ENCODE results near the gene SH3RF3.

Gene SH3RF3

DNA sequence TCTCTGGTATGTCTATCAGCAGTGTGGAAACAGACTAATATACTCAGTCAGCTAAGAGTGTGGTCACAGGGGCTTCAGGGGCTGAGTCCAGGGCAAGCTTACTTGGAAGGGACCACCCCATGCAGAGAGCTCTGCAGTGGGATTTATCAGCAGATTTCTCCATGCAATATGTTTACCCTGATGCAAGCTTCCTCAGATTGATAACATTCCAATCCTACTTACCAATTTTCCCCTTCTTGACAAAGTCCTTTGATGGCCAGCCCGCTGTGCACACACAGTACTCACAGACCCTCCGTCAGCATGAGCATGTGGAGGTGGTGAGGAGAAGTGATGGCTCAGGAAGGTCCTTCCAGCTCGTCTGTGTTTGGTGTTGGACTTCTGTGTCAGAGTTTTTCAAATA is 51.8 kb downstream of the SH3RF3 start (continued):
- TF ChIP-seq, protein P1, sequence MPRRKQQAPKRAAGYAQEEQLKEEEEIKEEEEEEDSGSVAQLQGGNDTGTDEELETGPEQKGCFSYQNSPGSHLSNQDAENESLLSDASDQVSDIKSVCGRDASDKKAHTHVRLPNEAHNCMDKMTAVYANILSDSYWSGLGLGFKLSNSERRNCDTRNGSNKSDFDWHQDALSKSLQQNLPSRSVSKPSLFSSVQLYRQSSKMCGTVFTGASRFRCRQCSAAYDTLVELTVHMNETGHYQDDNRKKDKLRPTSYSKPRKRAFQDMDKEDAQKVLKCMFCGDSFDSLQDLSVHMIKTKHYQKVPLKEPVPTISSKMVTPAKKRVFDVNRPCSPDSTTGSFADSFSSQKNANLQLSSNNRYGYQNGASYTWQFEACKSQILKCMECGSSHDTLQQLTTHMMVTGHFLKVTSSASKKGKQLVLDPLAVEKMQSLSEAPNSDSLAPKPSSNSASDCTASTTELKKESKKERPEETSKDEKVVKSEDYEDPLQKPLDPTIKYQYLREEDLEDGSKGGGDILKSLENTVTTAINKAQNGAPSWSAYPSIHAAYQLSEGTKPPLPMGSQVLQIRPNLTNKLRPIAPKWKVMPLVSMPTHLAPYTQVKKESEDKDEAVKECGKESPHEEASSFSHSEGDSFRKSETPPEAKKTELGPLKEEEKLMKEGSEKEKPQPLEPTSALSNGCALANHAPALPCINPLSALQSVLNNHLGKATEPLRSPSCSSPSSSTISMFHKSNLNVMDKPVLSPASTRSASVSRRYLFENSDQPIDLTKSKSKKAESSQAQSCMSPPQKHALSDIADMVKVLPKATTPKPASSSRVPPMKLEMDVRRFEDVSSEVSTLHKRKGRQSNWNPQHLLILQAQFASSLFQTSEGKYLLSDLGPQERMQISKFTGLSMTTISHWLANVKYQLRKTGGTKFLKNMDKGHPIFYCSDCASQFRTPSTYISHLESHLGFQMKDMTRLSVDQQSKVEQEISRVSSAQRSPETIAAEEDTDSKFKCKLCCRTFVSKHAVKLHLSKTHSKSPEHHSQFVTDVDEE (CRISPR knock-in tag; IDR thresholded peaks at IDR 0.05), result no peak

DNA sequence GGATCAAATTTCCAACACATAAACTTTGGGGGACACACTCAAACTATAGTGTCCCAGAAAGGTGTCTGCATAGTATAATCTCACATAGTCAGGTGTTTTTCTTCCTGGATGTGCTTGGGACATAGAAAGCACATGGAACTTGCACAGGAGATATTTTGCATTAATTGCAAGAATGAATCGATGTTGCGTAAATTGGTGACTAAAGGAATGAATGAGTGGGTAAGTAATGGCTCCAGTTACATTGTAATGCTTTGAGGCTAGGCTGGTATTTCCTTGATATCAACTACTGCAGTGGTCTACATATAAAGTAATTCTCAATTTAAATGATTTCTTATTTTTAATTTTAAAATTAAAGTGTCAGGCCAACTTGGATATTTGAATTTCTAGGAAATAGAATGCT is 53.4 kb downstream of the SH3RF3 start:
- TF ChIP-seq, protein P2, sequence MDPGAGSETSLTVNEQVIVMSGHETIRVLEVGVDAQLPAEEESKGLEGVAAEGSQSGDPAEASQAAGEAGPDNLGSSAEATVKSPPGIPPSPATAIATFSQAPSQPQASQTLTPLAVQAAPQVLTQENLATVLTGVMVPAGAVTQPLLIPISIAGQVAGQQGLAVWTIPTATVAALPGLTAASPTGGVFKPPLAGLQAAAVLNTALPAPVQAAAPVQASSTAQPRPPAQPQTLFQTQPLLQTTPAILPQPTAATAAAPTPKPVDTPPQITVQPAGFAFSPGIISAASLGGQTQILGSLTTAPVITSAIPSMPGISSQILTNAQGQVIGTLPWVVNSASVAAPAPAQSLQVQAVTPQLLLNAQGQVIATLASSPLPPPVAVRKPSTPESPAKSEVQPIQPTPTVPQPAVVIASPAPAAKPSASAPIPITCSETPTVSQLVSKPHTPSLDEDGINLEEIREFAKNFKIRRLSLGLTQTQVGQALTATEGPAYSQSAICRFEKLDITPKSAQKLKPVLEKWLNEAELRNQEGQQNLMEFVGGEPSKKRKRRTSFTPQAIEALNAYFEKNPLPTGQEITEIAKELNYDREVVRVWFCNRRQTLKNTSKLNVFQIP (CRISPR knock-in tag; IDR thresholded peaks at IDR 0.05; ENCODE audit: borderline replicate concordance, low read depth), result no peak
- TF ChIP-seq ESRRG (CRISPR knock-in tag; IDR thresholded peaks at IDR 0.05) (no peak), ZC3H10 (CRISPR knock-in tag; IDR thresholded peaks at IDR 0.05) (no peak), GLIS3 (CRISPR knock-in tag; IDR thresholded peaks at IDR 0.05) (no peak), ZFP3 (CRISPR knock-in tag; IDR thresholded peaks at IDR 0.05) (no peak), BACH2 (CRISPR knock-in tag; IDR thresholded peaks at IDR 0.05; ENCODE audit: borderline replicate concordance) (no peak), TCF4 (CRISPR knock-in tag; IDR thresholded peaks at IDR 0.05; ENCODE audit: borderline replicate concordance) (no peak), ARNTL (CRISPR knock-in tag; IDR thresholded peaks at IDR 0.05; ENCODE audit: borderline replicate concordance, low read depth) (no peak)
- TF ChIP-seq, protein P3, sequence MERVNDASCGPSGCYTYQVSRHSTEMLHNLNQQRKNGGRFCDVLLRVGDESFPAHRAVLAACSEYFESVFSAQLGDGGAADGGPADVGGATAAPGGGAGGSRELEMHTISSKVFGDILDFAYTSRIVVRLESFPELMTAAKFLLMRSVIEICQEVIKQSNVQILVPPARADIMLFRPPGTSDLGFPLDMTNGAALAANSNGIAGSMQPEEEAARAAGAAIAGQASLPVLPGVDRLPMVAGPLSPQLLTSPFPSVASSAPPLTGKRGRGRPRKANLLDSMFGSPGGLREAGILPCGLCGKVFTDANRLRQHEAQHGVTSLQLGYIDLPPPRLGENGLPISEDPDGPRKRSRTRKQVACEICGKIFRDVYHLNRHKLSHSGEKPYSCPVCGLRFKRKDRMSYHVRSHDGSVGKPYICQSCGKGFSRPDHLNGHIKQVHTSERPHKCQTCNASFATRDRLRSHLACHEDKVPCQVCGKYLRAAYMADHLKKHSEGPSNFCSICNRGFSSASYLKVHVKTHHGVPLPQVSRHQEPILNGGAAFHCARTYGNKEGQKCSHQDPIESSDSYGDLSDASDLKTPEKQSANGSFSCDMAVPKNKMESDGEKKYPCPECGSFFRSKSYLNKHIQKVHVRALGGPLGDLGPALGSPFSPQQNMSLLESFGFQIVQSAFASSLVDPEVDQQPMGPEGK (CRISPR knock-in tag; IDR thresholded peaks at IDR 0.05; ENCODE audit: borderline replicate concordance), result no peak
- TF ChIP-seq, protein P1 (CRISPR knock-in tag; IDR thresholded peaks at IDR 0.05), result no peak
- TF ChIP-seq, protein P4, sequence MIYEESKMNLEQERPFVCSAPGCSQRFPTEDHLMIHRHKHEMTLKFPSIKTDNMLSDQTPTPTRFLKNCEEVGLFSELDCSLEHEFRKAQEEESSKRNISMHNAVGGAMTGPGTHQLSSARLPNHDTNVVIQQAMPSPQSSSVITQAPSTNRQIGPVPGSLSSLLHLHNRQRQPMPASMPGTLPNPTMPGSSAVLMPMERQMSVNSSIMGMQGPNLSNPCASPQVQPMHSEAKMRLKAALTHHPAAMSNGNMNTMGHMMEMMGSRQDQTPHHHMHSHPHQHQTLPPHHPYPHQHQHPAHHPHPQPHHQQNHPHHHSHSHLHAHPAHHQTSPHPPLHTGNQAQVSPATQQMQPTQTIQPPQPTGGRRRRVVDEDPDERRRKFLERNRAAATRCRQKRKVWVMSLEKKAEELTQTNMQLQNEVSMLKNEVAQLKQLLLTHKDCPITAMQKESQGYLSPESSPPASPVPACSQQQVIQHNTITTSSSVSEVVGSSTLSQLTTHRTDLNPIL (CRISPR knock-in tag; IDR thresholded peaks at IDR 0.05; ENCODE audit: low read depth), result no peak
- ATAC-seq, result no peak

DNA sequence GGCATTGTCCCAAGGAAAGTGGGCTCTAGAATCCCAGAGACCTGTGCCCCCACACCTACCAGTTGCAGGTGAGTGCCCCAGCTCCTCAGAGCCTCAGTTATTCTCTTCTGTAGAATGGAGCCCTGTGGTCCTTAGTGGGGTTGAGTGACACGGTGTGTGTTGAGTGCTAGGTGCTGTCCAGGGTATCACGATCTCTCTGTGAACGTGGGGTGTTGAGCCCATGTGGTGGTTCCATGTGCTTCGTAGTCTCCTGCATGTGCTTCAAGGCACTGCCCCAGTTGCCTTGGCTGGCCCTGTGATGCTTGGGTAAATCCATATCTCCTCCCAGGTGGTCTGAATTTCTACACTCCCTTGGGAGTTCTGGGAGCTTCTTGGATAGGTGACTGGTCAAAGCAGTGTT is 54.9 kb downstream of the SH3RF3 start:
- TF ChIP-seq, protein P1 (CRISPR knock-in tag; IDR thresholded peaks at IDR 0.05), result no peak
- TF ChIP-seq ARNTL (CRISPR knock-in tag; IDR thresholded peaks at IDR 0.05; ENCODE audit: borderline replicate concordance, low read depth), result no peak
- TF ChIP-seq SNAI2 (CRISPR knock-in tag; IDR thresholded peaks at IDR 0.05), result no peak
- TF ChIP-seq ZFP3 (CRISPR knock-in tag; IDR thresholded peaks at IDR 0.05), result no peak
- no peak for TF ChIP-seq BACH2 (CRISPR knock-in tag; IDR thresholded peaks at IDR 0.05; ENCODE audit: borderline replicate concordance)
- TF ChIP-seq PPARA (CRISPR knock-in tag; IDR thresholded peaks at IDR 0.05; ENCODE audit: borderline replicate concordance), result no peak
- TF ChIP-seq TOX (CRISPR knock-in tag; IDR thresholded peaks at IDR 0.05; ENCODE audit: borderline replicate concordance), result no peak
- TF ChIP-seq ZNF565 (CRISPR knock-in tag; conservative IDR thresholded peaks at IDR 0.05; ENCODE audit: low read depth), result no peak
- TF ChIP-seq, protein P3 (CRISPR knock-in tag; IDR thresholded peaks at IDR 0.05; ENCODE audit: borderline replicate concordance), result no peak
- TF ChIP-seq, protein P4 (CRISPR knock-in tag; IDR thresholded peaks at IDR 0.05; ENCODE audit: low read depth), result no peak
- no peak for TF ChIP-seq ZFP30 (CRISPR knock-in tag; IDR thresholded peaks at IDR 0.05)
- TF ChIP-seq ZC3H10 (CRISPR knock-in tag; IDR thresholded peaks at IDR 0.05), result no peak
- no peak for TF ChIP-seq ISL1 (CRISPR knock-in tag; IDR thresholded peaks at IDR 0.05)
- ATAC-seq, result no peak

Measured in SK-N-SH treated with all-trans-retinoic acid at 6 μM for 48 hours (cell line).